Measurements from ENCODE around the gene GCN1.

The GCN1 gene

GRCh38 chr12:120175062-120175461, 19.5 kb downstream of the GCN1 start:
- no peaks in the 10 kb centered on the region for H3K27me3 ChIP-seq (ENCODE audit: control insufficient read depth, insufficient read depth, low read length)
- H3K9ac ChIP-seq (ENCODE audit: low read length) = no peak overlapping the region
- H3K36me3 ChIP-seq (ENCODE audit: control insufficient read depth, insufficient read depth, low read length) = peaks cover 96% of the 10 kb centered on the region

GRCh38 chr12:120172053-120172452, 22.5 kb downstream of the GCN1 start:
- H3K27me3 ChIP-seq (ENCODE audit: control insufficient read depth, insufficient read depth, low read length) = no peaks in the 10 kb centered on the region
- no peak overlapping the region for H3K27ac ChIP-seq (ENCODE audit: low read depth, low read length)
- H3K4me1 ChIP-seq (ENCODE audit: control insufficient read depth, insufficient read depth, low read length) = no peaks in the 10 kb centered on the region
- no peaks in the 10 kb centered on the region for H3K9me3 ChIP-seq (ENCODE audit: control insufficient read depth, insufficient read depth, low read depth, low read length)
- no peak overlapping the region for H3K9ac ChIP-seq (ENCODE audit: low read length)
- H3K4me3 ChIP-seq (ENCODE audit: low read depth, low read length) = no peak overlapping the region
- peaks cover 95% of the 10 kb centered on the region for H3K36me3 ChIP-seq (ENCODE audit: control insufficient read depth, insufficient read depth, low read length)

More at GRCh38 chr12:120175062-120175461, 19.5 kb downstream of the GCN1 start:
- no peaks in the 10 kb centered on the region for H3K4me1 ChIP-seq (ENCODE audit: control insufficient read depth, insufficient read depth, low read length)
- H3K4me3 ChIP-seq (ENCODE audit: low read depth, low read length) = no peak overlapping the region
- H3K9me3 ChIP-seq (ENCODE audit: control insufficient read depth, insufficient read depth, low read depth, low read length) = no peaks in the 10 kb centered on the region
- no peak overlapping the region for H3K27ac ChIP-seq (ENCODE audit: low read depth, low read length)

GRCh38 chr12:120170631-120171030, 23.9 kb downstream of the GCN1 start:
- no peak overlapping the region for H3K9ac ChIP-seq (ENCODE audit: low read length)
- peaks cover 89% of the 10 kb centered on the region for H3K36me3 ChIP-seq (ENCODE audit: control insufficient read depth, insufficient read depth, low read length)

GRCh38 chr12:120169946-120170345, 24.6 kb downstream of the GCN1 start:
- no peak overlapping the region for H3K4me3 ChIP-seq (ENCODE audit: low read depth, low read length)
- no peak overlapping the region for H3K27ac ChIP-seq (ENCODE audit: low read depth, low read length)
- no peak overlapping the region for H3K9ac ChIP-seq (ENCODE audit: low read length)
- H3K9me3 ChIP-seq (ENCODE audit: control insufficient read depth, insufficient read depth, low read depth, low read length) = no peaks in the 10 kb centered on the region
- H3K36me3 ChIP-seq (ENCODE audit: control insufficient read depth, insufficient read depth, low read length) = peaks cover 87% of the 10 kb centered on the region
- no peaks in the 10 kb centered on the region for H3K4me1 ChIP-seq (ENCODE audit: control insufficient read depth, insufficient read depth, low read length)
- no peaks in the 10 kb centered on the region for H3K27me3 ChIP-seq (ENCODE audit: control insufficient read depth, insufficient read depth, low read length)

More at GRCh38 chr12:120170631-120171030, 23.9 kb downstream of the GCN1 start:
- Histone ChIP-seq H3K27me3 (ENCODE audit: control insufficient read depth, insufficient read depth, low read length) (no peaks in the 10 kb centered on the region), H3K4me1 (ENCODE audit: control insufficient read depth, insufficient read depth, low read length) (no peaks in the 10 kb centered on the region), H3K4me3 (ENCODE audit: low read depth, low read length) (no peak overlapping the region), H3K27ac (ENCODE audit: low read depth, low read length) (no peak overlapping the region), H3K9me3 (ENCODE audit: control insufficient read depth, insufficient read depth, low read depth, low read length) (no peaks in the 10 kb centered on the region)

GRCh38 chr12:120168337-120168736, 26.2 kb downstream of the GCN1 start:
- H3K4me3 ChIP-seq (ENCODE audit: low read depth, low read length) = no peak overlapping the region
- no peaks in the 10 kb centered on the region for H3K27me3 ChIP-seq (ENCODE audit: control insufficient read depth, insufficient read depth, low read length)
- H3K9me3 ChIP-seq (ENCODE audit: control insufficient read depth, insufficient read depth, low read depth, low read length) = no peaks in the 10 kb centered on the region
- H3K9ac ChIP-seq (ENCODE audit: low read length) = no peak overlapping the region
- peaks cover 86% of the 10 kb centered on the region for H3K36me3 ChIP-seq (ENCODE audit: control insufficient read depth, insufficient read depth, low read length)
- H3K27ac ChIP-seq (ENCODE audit: low read depth, low read length) = no peak overlapping the region
- H3K4me1 ChIP-seq (ENCODE audit: control insufficient read depth, insufficient read depth, low read length) = no peaks in the 10 kb centered on the region

GRCh38 chr12:120167529-120168095, 26.9 kb downstream of the GCN1 start:
- Histone ChIP-seq H3K4me3 (ENCODE audit: low read depth, low read length) (no peak overlapping the region), H3K36me3 (ENCODE audit: control insufficient read depth, insufficient read depth, low read length) (peaks cover 86% of the 10 kb centered on the region), H3K9ac (ENCODE audit: low read length) (no peak overlapping the region), H3K27ac (ENCODE audit: low read depth, low read length) (no peak overlapping the region), H3K27me3 (ENCODE audit: control insufficient read depth, insufficient read depth, low read length) (no peaks in the 10 kb centered on the region), H3K4me1 (ENCODE audit: control insufficient read depth, insufficient read depth, low read length) (no peaks in the 10 kb centered on the region), H3K9me3 (ENCODE audit: control insufficient read depth, insufficient read depth, low read depth, low read length) (no peaks in the 10 kb centered on the region)

GRCh38 chr12:120164293-120164692, 30.2 kb downstream of the GCN1 start:
- Histone ChIP-seq H3K9me3 (ENCODE audit: control insufficient read depth, insufficient read depth, low read depth, low read length) (no peaks in the 10 kb centered on the region), H3K36me3 (ENCODE audit: control insufficient read depth, insufficient read depth, low read length) (peaks cover 87% of the 10 kb centered on the region), H3K4me1 (ENCODE audit: control insufficient read depth, insufficient read depth, low read length) (no peaks in the 10 kb centered on the region), H3K27ac (ENCODE audit: low read depth, low read length) (no peak overlapping the region), H3K9ac (ENCODE audit: low read length) (no peak overlapping the region), H3K27me3 (ENCODE audit: control insufficient read depth, insufficient read depth, low read length) (no peaks in the 10 kb centered on the region), H3K4me3 (ENCODE audit: low read depth, low read length) (no peak overlapping the region)

- no peak overlapping the region for H3K4me3 ChIP-seq (ENCODE audit: low read depth, low read length)
- H3K27ac ChIP-seq (ENCODE audit: low read depth, low read length) = no peak overlapping the region
- H3K36me3 ChIP-seq (ENCODE audit: control insufficient read depth, insufficient read depth, low read length) = peaks cover 87% of the 10 kb centered on the region
- no peaks in the 10 kb centered on the region for H3K27me3 ChIP-seq (ENCODE audit: control insufficient read depth, insufficient read depth, low read length)
- no peaks in the 10 kb centered on the region for H3K4me1 ChIP-seq (ENCODE audit: control insufficient read depth, insufficient read depth, low read length)
- H3K9me3 ChIP-seq (ENCODE audit: control insufficient read depth, insufficient read depth, low read depth, low read length) = no peaks in the 10 kb centered on the region
- H3K9ac ChIP-seq (ENCODE audit: low read length) = no peak overlapping the region
Measured at GRCh38 chr12:120162763-120163162, 31.8 kb downstream of the GCN1 start.

GRCh38 chr12:120161852-120162251, 32.7 kb downstream of the GCN1 start:
- no peak overlapping the region for H3K9ac ChIP-seq (ENCODE audit: low read length)
- no peak overlapping the region for H3K27ac ChIP-seq (ENCODE audit: low read depth, low read length)
- H3K36me3 ChIP-seq (ENCODE audit: control insufficient read depth, insufficient read depth, low read length) = peaks cover 87% of the 10 kb centered on the region
- no peaks in the 10 kb centered on the region for H3K27me3 ChIP-seq (ENCODE audit: control insufficient read depth, insufficient read depth, low read length)
- no peak overlapping the region for H3K4me3 ChIP-seq (ENCODE audit: low read depth, low read length)
- H3K4me1 ChIP-seq (ENCODE audit: control insufficient read depth, insufficient read depth, low read length) = no peaks in the 10 kb centered on the region
- no peaks in the 10 kb centered on the region for H3K9me3 ChIP-seq (ENCODE audit: control insufficient read depth, insufficient read depth, low read depth, low read length)

GRCh38 chr12:120159509-120160237, 34.8 kb downstream of the GCN1 start:
- H3K36me3 ChIP-seq (ENCODE audit: control insufficient read depth, insufficient read depth, low read length) = peaks cover 98% of the 10 kb centered on the region
- H3K27me3 ChIP-seq (ENCODE audit: control insufficient read depth, insufficient read depth, low read length) = no peaks in the 10 kb centered on the region
- no peaks in the 10 kb centered on the region for H3K4me1 ChIP-seq (ENCODE audit: control insufficient read depth, insufficient read depth, low read length)
- H3K4me3 ChIP-seq (ENCODE audit: low read depth, low read length) = no peak overlapping the region
- H3K27ac ChIP-seq (ENCODE audit: low read depth, low read length) = no peak overlapping the region
- no peak overlapping the region for H3K9ac ChIP-seq (ENCODE audit: low read length)
- H3K9me3 ChIP-seq (ENCODE audit: control insufficient read depth, insufficient read depth, low read depth, low read length) = no peaks in the 10 kb centered on the region

- Histone ChIP-seq H3K27me3 (ENCODE audit: control insufficient read depth, insufficient read depth, low read length) (no peaks in the 10 kb centered on the region), H3K27ac (ENCODE audit: low read depth, low read length) (no peak overlapping the region), H3K9me3 (ENCODE audit: control insufficient read depth, insufficient read depth, low read depth, low read length) (no peaks in the 10 kb centered on the region), H3K4me3 (ENCODE audit: low read depth, low read length) (no peak overlapping the region), H3K4me1 (ENCODE audit: control insufficient read depth, insufficient read depth, low read length) (no peaks in the 10 kb centered on the region), H3K36me3 (ENCODE audit: control insufficient read depth, insufficient read depth, low read length) (peaks cover 98% of the 10 kb centered on the region), H3K9ac (ENCODE audit: low read length) (no peak overlapping the region)
Measured at GRCh38 chr12:120158351-120158750, 36.2 kb downstream of the GCN1 start.
